Measurements from ENCODE around the gene GRIK4. TPM values are rescaled to one million over a fixed set of nuclear protein-coding genes. Genes with fewer than 3 reads are reported as not detected.

The GRIK4 gene
- total and polyA plus RNA-seq, 9 of the 15 experiments (the other 6 are each of a cell fraction or from before 2014, with no cell fraction given): not detected

DNA sequence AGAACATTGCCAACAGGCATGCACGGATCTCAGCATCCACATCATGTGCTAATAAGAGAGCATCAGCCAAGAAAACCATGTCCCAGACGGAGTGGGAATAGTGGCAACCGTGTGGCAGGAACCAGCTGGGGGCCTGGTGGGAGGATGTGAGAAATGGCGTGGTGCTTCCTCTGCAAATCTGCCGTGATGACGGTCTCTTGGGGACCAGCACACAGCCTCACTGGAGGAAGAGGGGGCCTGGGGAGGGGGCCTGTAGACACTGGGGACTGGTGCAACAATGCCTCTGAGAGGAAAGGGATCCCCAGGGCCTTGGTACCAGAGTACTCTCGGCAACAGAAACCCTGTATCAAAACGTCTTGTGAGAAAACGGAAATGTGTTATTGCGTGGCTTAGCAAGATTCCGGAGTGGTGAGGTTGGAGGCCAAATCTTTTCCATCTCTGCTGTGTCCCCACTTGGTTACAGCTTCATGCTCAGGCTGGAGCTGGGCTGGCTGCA is 358.0 kb downstream of the GRIK4 start (continued):
- TF ChIP-seq, protein P1, sequence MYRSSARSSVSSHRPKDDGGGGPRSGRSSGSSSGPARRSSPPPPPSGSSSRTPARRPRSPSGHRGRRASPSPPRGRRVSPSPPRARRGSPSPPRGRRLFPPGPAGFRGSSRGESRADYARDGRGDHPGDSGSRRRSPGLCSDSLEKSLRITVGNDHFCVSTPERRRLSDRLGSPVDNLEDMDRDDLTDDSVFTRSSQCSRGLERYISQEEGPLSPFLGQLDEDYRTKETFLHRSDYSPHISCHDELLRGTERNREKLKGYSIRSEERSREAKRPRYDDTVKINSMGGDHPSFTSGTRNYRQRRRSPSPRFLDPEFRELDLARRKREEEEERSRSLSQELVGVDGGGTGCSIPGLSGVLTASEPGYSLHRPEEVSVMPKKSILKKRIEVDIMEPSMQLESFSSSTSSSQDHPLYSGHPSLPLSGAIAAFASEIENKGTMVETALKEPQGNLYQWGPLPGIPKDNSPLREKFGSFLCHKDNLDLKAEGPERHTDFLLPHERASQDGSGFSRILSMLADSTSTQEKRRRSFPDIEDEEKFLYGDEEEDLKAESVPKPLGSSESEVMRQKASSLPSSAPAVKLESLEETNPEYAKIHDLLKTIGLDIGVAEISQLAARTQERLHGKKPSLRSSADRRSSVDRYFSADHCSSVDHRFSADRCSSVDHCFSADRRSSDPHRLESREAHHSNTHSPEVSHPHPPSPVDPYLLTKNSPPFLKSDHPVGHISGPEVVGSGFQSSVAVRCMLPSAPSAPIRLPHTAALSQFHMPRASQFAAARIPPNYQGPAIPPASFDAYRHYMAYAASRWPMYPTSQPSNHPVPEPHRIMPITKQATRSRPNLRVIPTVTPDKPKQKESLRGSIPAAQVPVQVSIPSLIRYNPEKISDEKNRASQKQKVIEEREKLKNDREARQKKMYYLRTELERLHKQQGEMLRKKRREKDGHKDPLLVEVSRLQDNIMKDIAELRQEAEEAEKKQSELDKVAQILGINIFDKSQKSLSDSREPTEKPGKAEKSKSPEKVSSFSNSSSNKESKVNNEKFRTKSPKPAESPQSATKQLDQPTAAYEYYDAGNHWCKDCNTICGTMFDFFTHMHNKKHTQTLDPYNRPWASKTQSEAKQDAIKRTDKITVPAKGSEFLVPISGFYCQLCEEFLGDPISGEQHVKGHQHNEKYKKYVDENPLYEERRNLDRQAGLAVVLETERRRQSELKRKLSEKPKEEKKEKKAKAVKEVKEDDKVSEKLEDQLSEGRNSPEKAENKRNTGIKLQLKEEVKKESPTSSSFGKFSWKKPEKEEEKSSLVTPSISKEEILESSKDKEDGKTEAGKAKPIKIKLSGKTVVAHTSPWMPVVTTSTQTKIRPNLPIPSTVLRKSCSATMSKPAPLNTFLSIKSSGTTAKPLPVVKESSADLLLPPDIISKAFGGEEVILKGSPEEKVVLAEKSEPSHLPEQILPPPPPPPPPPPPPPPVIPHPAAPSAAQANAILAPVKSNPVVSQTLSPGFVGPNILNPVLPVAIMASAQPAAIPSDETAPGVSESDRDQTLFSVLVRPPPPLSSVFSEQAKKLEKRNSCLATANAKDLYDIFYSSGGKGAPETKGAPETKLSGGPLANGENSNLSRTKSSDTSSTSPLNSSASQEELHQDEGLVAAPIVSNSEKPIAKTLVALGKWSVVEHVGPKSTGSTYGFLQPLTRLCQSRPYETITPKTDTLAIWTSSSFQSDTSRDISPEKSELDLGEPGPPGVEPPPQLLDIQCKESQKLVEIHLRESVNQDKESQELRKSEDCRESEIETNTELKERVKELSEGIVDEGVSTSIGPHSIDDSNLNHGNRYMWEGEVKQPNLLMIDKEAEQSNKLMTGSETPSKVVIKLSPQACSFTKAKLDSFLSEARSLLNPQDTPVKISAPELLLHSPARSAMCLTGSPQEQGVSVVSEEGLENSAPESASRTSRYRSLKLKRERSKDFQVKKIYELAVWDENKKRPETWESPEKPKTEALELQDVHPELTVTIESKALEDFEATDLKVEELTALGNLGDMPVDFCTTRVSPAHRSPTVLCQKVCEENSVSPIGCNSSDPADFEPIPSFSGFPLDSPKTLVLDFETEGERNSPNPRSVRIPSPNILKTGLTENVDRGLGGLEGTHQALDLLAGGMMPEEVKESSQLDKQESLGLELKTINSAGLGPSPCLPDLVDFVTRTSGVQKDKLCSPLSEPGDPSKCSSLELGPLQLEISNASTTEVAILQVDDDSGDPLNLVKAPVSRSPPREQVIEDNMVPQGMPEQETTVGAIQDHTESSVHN (IDR thresholded peaks at IDR 0.05; ENCODE audit: borderline replicate concordance in 1 of 2, low read depth in 1 of 2): no peak
- TF ChIP-seq, protein P2, sequence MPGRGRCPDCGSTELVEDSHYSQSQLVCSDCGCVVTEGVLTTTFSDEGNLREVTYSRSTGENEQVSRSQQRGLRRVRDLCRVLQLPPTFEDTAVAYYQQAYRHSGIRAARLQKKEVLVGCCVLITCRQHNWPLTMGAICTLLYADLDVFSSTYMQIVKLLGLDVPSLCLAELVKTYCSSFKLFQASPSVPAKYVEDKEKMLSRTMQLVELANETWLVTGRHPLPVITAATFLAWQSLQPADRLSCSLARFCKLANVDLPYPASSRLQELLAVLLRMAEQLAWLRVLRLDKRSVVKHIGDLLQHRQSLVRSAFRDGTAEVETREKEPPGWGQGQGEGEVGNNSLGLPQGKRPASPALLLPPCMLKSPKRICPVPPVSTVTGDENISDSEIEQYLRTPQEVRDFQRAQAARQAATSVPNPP (IDR thresholded peaks at IDR 0.05; ENCODE audit: borderline replicate concordance, insufficient read depth, insufficient read length): no peak
- TF ChIP-seq NCOA1 (IDR thresholded peaks at IDR 0.05; ENCODE audit: low read depth): no peak
- no peak for TF ChIP-seq SMAD3 (CRISPR knock-in tag; conservative IDR thresholded peaks at IDR 0.05)
- no peak for TF ChIP-seq ZNF77 (CRISPR knock-in tag; IDR thresholded peaks at IDR 0.05)
- TF ChIP-seq POLR2B (IDR thresholded peaks at IDR 0.05; ENCODE audit: low read depth, partially characterized antibody): no peak

Measured in K562 (cell line).